Activated T-helper 9 cell treated with anti-CD3 and anti-CD28 coated beads, Interleukin-2, amount 50 U/mL, for 16 hours (primary cell): ENCODE results near the gene CEP350.
A peak's percentile ranks its signal among the peaks of the same experiment; 100 is the strongest.
"Not testable (repeated sequence)": the region's sequence is repeated elsewhere in the genome, so short reads cannot be mapped to it uniquely, and the experiment has no call there.

Experiments
- DNase-seq: peaks from one replicate; pipeline ENCODE4 v3.0.0-alpha.2; 2020; ENCODE audit warnings: low read depth

CEP350 gene

DNA sequence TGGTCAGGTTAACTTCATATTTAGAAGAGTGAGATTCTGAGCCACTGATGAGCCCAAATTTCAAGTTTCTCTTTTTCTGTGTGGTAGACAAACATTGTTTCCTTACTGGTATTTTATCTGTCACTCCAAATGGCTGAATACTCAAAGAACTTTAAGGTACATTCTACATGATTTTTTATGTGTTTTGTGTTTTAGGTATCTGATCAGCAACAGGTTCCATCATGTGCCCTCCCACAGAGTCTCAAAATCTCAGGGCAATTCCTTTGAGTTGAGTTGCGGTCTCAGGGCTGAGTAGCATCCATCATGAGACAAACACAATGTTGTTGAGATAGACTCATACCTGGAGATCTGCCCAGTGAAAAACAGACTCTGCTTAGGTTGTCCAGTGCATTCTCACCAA is 14.7 kb upstream of the CEP350 start:
- no peak for DNase-seq

DNA sequence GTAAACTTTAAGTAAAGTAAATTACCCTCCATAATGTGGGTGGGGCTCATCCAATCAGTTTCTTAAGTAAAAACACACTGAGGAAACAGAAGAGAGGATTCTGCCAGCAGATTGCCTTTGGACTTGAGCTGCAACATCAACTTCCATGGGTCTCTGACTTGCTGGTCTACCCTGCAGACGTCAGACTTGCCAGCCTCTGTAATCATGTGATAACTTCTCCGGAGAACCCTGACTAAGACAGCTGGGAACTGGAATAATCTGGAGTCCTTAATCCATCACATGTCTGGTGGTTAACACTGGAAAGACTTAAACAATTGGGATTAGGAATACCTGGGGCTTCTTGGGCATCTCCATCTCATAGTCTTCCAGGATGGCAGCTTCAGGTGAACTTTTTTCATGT is 13.2 kb upstream of the CEP350 start:
- no peak for DNase-seq

DNA sequence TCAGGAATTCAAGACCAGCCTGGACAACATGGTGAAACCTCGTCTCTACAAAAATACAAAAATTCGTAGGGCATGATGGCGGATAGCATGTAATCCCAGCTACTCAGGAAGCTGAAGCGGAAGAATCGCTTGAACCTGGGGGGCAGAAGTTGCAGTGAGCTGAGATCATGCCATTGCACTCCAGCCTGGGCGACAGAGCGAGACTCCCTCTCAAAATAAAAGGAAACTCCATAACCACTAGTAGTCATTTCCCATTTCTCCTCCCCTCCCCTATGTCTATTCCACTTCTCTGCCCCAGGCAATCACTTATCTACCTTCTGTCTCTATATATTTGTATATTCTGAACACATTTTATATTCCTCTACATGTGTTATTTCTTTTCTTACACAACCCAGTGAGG is 4.0 kb upstream of the CEP350 start:
- no peak for DNase-seq

DNA sequence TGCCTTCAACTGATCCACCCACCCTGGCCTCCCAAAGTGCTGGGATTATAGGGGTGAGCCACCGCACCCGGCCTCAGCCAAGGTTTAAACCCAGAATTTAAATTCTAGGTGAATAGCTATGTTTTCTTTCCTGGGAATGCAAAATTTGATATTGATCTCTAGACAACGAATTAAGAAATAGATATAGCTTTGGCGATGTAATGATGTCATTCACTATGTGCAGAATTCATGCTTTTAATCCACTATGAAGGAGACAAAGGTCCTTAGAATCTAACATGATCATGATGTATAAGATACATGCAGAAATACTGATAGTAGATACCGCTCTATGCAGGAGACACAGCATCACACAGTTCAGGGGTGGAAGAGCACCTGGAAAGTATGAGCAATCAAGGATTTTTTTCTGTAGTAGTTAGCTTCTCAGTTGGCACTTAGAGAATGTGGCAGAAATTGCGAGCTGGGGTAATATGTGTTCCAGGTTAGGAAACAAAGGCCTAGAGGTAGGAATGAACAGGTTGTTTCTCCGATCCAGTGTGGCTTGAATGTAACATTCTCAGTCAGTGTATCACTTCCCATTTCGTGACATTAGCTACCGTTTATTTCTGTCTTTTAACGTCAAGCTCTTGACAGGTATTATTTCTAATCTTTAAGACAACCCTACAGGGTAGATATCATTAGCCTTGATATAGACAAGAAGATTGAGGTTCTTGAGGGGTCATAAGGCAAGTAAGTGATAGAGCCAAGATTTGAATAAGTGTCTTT is 3.0 kb upstream of the CEP350 start:
- no peak for DNase-seq

DNA sequence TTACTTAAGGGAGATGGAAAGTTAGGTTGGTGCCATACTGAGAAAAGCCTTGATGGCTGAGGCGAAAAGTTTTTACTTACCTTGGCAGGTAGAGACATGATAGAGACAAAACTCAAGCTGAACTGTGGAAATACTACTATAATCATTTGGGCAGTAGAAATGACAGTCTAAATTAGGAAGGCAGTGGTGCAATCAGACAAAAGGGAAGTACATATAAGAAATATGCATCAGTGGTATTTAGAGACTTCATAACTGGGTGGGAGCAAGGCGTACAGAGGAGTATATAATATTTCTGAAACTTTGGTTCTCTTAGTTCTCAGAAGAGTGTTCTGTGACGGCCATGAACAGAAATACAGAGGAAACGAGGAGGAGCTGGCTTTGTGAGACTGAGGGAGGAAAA is 2.4 kb upstream of the CEP350 start:
- DNase-seq: no peak

DNA sequence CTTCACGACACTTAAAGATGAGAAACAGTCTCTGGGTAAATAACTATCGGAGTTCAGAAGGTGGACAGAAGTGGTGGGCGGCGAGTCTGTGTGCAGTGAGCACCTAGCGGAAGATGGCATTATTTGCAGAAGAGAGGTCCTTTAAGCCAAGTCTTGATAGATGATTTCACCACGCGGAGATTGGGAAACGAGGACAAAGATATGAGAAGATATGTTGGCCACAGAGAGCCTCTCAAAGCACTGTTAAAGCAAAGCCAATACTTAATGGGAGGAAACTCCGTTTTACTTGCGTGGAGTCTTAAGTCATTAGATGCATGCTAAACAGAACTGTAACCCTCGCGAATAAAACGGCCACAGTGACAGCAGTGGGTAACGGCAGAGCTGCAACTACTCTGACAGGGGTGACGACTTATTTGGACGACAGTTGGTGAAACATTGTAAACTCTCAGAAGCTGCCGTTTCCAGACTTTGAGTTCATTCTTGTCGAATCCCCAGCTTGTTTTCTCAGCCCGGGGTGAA is 577 bp upstream of the CEP350 start:
- DNase-seq: peak; percentile 26

DNA sequence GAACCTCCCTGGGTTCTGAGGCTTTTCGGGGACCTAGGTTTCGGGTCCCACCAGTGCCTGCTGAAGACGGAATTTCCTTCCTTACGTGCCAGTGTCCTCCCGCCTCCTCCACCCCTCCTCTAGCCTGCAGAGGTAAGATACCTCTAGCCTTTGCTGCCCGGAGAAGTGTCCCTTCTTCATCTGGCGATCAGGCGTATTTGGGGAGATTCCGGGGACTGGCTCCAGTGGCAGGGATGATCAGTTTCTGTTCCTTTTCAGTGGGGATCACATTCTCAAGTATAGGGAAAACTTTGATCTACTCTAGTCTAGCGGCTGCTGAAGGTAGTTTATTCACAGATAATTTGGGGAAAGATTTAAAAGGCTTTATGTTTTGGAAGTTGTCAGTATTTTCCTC is 674 bp downstream of the CEP350 start:
- DNase-seq: no peak

DNA sequence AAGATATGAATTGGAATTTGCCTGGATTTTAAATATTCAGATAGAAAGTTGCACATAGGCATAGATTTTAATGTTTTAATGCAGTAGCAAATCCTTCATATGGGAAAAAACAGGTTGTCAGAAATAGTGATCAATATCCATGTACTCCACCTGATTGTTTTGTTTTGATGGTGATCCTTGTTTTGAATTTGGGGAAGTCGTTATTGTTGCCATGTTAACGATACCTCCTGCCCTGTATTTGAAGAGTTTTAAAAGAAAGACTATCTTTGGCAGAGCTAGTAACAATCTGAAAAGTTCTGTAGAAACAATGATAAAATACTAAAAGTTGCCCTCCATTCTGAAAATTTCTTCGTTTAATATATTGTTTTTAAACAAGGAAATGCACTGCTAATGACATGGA is 1.1 kb downstream of the CEP350 start:
- DNase-seq: no peak

DNA sequence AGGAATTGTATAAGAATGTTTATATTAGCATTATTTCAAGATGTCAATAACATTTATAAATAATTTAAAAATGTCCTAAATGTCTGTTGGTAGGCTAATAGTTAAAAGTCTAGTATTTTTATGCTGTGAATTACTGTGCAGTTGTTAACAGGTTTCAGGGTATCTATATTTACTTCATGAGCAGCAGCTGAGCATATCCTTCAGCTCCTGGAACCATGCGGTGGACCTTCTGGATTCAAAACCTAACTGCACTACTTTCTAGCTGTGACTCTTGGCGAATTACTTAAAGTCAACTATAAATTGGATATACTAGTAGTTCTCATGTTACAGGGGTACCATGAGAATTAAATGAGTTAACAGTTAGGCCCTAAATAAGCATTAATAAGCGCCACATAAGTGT is 3.7 kb downstream of the CEP350 start:
- no peak for DNase-seq

DNA sequence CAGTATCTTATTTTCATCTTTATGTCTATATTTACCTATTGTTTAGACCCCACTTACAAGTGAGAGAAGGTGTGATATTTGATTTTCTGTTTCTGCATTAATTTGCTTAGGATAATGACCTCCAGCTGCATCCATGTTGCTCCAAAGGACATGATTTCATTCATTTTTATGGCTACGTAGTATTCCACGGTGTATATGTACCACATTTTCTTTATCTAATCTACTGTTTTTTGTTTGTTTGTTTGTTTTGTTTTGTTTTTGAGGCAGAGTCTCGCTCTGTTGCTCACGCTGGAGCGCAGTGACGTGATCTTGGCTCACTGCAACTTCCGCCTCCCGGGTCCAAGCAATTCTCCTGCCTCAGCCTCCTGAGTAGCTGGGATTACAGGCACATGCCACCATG is 7.6 kb downstream of the CEP350 start:
- DNase-seq: not testable (repeated sequence)

DNA sequence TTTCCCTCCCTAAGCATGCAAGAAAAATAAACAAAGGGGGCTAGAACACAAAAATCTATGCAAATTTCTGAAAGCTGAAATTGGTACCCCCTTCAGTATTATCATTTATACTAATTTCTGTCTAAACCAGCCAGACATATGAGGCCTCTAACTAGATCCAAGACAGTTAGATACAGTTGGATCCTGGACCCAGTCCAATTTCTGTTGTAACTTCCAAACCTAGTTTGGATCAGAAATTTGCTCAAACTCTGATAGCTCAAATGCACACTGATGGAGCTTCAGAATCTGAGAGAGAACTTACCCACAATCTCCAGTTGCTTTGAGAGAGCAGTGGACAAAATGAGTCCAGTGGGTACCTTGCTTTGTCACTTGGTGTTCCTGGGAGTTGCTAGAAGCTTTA is 11.9 kb downstream of the CEP350 start:
- no peak for DNase-seq

DNA sequence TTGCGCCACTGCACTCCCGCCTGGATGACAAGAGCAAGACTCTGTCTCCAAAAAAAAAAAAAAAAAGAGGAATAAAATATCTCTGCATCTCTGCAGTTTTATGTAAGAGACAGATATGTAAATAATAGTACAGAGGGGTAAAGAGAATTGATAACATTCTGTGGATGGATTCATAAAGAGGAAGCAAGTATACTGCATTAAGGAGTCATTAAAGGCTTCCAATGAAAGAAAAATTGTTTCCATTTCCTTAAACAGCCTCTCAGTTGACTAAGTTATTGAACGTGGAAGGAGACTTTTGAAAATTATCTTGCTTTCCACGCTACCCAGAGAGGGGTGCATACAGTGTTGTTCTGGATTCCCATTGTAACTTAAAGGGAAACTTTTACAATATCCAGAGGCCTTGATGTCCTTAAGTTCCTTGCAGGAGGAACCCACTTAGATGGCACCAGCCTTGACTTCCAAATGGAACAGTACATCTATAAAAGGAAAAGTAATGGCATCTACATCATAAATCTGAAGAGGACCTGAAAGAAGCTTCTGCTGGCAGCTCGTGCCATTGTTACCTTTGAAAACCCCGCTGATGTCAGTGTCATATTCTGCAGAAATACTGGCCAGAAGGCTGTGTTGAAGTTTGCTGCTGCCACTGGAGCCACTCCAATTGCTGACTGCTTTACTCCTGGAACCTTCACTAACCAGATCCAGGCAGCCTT is 13.8 kb downstream of the CEP350 start:
- DNase-seq: no peak

DNA sequence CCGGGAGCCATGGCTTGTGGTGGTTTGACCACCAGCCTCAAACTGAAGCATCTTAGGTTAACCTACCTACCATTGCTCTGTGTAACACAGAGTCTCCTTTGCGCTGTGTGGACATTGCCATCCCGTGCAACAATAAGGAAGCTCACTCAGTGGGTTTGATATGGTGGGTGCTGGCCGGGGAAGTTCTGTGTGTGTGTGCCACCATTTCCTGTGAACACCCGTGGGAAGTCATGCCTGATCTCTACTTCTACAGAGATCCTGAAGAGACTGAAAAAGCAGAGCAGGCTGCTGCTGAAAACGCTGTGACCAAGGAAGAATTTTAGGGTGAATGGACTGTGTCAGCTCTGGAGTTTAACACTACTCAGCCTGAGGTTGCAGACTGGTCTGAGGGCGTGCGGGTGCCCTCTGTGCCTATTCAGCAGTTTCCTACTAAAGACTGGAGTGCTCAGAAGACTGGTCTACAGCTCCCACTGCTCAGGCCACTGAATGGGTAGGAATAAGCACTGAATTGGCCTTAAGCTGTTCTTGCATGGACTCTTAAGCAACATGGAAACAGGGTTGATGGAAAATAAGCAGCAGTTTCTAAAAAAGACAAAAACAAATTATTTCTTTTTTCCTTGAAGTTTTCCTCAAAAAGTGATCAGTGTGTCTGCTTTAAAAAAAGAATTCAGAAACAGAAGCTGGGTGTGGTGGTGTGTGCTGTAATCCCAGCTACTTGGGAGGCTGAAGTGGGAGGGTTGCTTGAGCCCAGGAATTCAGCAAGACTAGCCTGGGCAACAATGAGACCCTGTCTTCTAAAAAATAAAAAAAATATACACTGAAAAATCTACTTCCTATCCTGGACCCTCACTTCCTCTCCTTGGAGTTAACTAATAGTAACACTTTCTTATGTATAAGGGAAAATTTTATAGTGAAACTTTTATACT is 14.6 kb downstream of the CEP350 start:
- no peak for DNase-seq

DNA sequence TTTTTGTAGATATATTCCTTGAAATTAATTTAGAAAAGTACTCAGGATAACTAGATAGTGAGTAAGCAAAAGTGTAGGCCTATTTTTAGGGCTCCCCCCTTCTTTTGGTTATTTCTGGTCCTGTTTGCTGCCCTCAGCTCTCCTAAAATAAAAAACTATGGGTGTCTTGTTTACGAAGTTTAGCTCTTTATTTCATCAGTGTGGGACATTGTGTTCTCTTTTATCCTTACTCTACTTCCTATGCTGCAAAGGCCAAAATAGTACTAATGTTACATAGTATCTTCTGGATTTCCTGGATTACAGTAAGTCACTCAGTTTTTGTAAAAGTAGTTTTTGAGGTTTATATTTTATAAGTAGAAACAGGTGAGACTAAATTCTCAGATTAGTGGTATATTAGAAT is 15.4 kb downstream of the CEP350 start:
- no peak for DNase-seq

DNA sequence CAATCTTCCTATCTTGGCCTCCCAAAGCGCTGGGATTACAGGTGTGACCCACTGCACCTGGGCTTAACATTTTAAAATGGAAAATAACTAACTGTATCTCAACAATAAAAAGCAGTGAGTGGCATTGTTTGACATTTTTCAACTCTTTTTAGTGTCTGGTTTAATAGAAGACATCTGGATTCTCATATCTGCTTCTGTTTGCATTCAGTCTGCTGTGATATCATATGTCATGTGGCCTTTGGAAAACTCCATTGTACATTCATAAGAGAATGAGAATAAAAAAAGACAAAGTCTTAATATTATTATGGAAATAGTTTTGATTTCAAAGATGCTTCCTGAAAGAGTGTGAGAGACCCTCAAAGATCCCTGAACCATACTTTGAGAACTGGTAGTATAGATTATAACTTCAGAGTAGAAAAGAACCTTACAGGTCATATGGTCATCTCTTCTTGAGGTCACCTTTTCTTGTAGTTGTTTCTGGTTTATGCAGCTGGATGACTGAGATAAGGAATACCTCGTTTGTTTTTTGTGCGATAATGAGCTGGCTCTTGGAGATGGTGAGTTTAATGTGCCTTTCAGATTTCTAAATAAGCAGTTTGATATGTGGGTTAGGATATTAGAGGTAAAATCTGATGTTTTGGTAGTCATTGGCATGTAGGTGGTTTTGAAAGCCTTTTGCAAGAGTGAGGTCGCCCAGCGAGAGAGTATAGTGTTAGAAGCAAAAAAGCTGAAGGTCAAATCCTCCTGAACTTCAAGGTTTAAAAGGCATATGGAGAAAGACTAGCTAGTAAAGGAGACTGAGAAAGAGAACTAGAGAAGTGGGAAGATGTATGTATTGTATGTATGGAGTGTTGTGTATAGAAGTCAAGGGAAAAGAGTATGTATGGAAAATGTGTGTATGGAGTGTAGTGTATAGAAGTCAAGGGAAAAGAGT is 17.2 kb downstream of the CEP350 start:
- DNase-seq: no peak

DNA sequence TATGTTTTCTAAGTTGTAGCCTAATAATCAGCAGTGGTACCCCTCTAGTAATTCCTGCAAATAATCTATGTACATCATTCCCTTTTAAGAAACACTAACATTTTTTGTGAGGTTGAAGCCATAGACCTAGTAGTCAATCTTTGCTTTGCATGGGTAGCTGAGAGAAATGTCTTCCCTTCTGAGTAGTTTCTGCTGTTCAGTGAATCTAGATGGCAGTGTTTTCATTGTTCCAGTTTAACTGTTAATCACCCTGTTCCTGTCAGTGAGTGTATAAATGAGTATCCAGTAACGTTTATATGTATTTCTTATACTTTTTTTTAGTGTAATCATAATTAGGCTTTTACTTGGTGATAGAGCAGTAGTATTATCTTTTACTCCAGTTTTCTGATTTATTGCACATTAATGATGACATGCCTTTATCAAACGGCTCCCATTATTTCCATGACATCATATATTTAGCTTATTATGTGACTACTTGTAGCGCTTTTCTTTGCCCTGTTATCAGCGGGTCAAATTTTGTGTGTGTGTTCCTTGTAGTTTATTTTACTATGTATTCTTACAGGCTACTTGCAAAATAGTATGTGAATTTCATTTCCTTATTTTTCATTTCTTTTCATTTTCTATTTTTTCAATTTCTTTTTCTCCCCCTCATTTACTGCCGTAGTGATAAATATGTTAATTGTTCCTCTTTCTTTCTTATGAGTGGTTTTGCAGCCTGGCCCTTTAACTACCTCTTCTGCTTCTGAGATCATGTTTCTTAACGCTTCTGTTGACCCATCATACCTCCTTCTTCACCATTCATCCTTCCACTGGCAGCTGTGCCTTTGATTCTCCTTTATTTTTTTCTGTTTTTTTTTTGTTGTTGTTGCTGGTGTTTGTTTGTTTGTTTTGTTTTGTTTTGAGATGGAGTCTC is 18.8 kb downstream of the CEP350 start:
- DNase-seq: no peak

DNA sequence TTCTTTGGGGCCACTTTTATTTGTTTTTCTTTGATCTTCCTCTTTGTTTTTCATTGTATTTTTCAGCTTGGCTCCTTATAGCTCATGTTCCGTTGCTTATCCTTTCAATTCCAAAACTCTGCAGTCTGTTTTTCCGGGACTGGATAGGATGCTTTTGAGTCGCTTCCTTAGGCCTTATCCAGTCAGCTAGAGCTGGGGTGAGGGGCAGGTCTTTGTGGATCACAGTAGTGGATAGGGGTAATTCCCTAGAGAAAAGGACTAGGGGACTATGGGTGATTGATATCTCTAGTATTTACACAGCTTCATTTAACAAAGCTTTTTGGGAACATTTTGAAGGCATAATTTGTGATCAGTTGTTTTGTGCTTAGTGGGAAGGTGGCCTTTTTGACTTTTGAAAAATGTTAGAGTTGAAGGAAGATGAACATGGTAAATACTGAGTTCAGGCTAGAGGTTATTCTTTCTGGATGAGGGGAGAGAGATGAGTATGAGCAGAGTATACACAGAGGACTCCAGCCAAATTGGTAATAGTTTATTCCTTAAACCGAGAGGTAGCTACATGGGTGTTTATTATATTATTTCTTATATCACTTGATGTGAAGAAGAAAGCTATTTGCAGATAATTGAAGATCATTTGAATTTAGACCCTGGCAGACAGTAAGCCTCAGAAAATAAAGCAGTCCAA is 22.5 kb downstream of the CEP350 start:
- DNase-seq: no peak

DNA sequence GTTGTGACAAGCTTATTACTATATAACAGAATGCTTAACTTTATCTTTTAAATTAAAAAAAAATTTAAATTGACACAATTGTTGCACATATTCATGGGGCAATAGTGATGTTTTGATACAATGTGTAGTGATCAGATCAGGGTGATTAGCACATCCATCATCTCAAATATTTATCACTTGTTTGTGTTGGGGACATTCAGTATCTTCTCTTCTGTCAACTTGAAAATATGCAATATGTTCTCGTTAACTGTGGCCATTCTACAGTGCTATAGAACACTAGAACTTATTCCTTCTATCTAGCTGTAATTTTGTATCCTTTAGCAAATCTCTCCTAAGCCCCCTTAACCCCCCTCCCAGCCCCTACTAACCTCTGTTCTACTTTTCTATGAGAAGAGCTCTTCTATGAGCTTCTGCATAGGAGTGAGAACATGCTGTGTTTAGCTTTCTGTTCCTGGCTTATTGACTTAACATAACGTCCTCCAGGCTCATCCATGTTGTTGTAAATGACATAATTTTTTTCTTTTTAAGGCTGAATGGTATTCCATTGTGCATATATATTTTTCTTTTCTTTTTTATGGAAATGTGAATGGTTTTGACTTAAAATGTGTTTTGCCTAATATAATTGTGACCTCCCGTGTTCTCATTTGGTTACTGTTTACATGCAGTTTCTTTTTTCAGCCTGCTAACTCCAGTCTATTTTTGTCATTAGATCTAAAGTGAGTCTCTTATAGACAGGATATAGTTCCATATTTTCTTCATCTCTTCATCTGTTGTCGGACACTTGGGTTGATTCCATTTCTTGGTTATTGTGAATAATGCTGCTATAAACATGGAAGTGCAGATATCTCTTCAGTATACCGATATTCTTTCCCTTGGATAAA is 23.8 kb downstream of the CEP350 start:
- no peak for DNase-seq

DNA sequence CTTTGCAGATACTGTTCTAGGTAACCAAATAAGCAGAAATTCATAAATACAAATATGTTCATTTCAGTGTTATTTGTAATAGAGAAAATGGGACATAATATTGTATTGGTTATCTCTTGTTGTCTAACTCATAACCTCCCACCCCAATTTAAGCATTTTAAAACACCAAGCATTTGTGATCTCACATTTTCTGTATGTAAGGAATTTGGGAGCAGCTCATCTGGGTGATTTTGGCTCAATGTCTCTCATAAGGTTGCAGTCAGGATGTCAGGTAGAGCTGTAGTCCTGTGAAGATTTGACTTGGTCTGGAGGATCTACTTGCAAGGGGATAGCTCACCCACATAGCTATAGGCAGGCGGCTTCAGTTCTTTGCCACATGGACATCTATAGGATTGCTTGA is 29.5 kb downstream of the CEP350 start:
- DNase-seq: no peak
